HepG2 (cell line): ENCODE results near the gene STIM2. TPM values are rescaled to one million over a fixed set of nuclear protein-coding genes. Genes with fewer than 3 reads are reported as not detected.

Experiments used
- ATAC-seq: fragments of 200-7000 bp; cut with Tn5 transposase; 3 replicates; pipeline ENCODE4 v1.9.1; 2020; ENCODE audit warnings: mild to moderate bottlenecking, moderate library complexity
- BruUV-seq: library from RNA; stranded (reverse); fragments of 400-500 nt; replicated peaks from 2 replicates; lab custom pipeline; 2021; lab: Mats Ljungman, UMichigan
- CTCF ChIA-PET: fragments of 300-600 bp; formaldehyde crosslinking; extraction: SDS; loops from one replicate; lab custom pipeline; 2021; ENCODE audit warnings: low total read pairs, inconsistent platforms, low intra/inter-chr PET ratio; lab: Yijun Ruan, JAX
- POLR2A ChIA-PET: fragments of 350-600 bp; sonication (Branson Sonifier 250); formaldehyde crosslinking; loops from one replicate; lab custom pipeline; 2020; ENCODE audit warnings: antibody characterized with exemption, inconsistent platforms; lab: Yijun Ruan, JAX
- DNase-seq: peaks from one replicate; pipeline ENCODE4 v3.0.0-alpha.2; 2015; ENCODE audit warnings: low spot score
- FAIRE-seq: peaks from 3 replicates; lab custom pipeline; 2011; peaks lifted over from hg19 to GRCh38; lab: Jason Lieb, UNC
- H2AFZ ChIP-seq: one replicate; pipeline ENCODE4 v1.6.1; 2011; ENCODE audit warnings: low read length, inconsistent platforms
- H3K27ac ChIP-seq: fragments of 300-600 bp; 3 replicates; pipeline ENCODE4 v1.8.0; 2011; ENCODE audit warnings: mixed run types, mild to moderate bottlenecking, mixed read lengths, low read length, inconsistent platforms; ENCODE audit not compliant: insufficient read depth; ENCODE audit errors: extremely low read length
- H3K27me3 ChIP-seq, 2 experiments: fragments of 200-600 bp in 1 of 2; 2 replicates in 1 of 2; 3 replicates in 1 of 2; pipeline versions ENCODE4 v1.6.0 to v1.8.0; 2011; ENCODE audit warnings: low read length in 2 of 2, mild to moderate bottlenecking in 2 of 2, moderate library complexity in 2 of 2, inconsistent platforms in 1 of 2; ENCODE audit not compliant: insufficient read depth in 2 of 2, control insufficient read depth in 1 of 2
- H3K36me3 ChIP-seq, 2 experiments: fragments of 200-600 bp in 1 of 2; replicated peaks in 1 of 2; 2 replicates in 1 of 2; 3 replicates in 1 of 2; pipeline versions ENCODE4 v1.5.1 to v1.8.0; 2011; ENCODE audit warnings: low read length in 2 of 2, inconsistent platforms in 1 of 2; ENCODE audit not compliant: insufficient read depth in 2 of 2, control insufficient read depth in 1 of 2
- H3K4me1 ChIP-seq: 2 replicates; pipeline ENCODE4 v1.5.1; 2012; ENCODE audit warnings: low read length, inconsistent platforms; ENCODE audit not compliant: insufficient read depth
- H3K4me2 ChIP-seq: 2 replicates; pipeline ENCODE4 v1.6.0; 2011; ENCODE audit warnings: low read depth, low read length, inconsistent platforms
- H3K4me3 ChIP-seq, 3 experiments: fragments of 200-600 bp in 1 of 3; sonication (generic), shearing (Covaris generic) in 1 of 3; replicated peaks in 1 of 3; 2 replicates each; pipeline ENCODE4 v1.5.1; 2011 to 2016; ENCODE audit warnings: low read length in 3 of 3, inconsistent platforms in 2 of 3, low read depth in 2 of 3, mild to moderate bottlenecking in 2 of 3, control low read depth in 1 of 3, mixed read lengths in 1 of 3; ENCODE audit not compliant: insufficient read depth in 1 of 3
- H3K79me2 ChIP-seq: one replicate; pipeline ENCODE4 v1.6.1; 2011; ENCODE audit warnings: low read length, inconsistent platforms; ENCODE audit not compliant: insufficient read depth
- H3K9ac ChIP-seq: 2 replicates; pipeline ENCODE4 v1.6.0; 2011; ENCODE audit warnings: mild to moderate bottlenecking, low read depth, low read length, inconsistent platforms; ENCODE audit not compliant: insufficient read depth
- H3K9me3 ChIP-seq: 2 replicates; pipeline ENCODE4 v1.5.1; 2012; ENCODE audit warnings: mild to moderate bottlenecking, low read length
- H4K20me1 ChIP-seq: 2 replicates; pipeline ENCODE4 v1.6.0; 2011; ENCODE audit warnings: inconsistent platforms, mild to moderate bottlenecking, low read length, moderate library complexity; ENCODE audit not compliant: insufficient read depth
- ATAD3A ChIP-seq: sonication (generic); formaldehyde crosslinking; IDR thresholded peaks from 2 replicates; pipeline ENCODE4 v1.4.0; 2020; ENCODE audit warnings: missing genetic modification reagents
- ATF7-NPFF ChIP-seq: sonication (generic); formaldehyde crosslinking; IDR thresholded peaks from 2 replicates; pipeline ENCODE4 v1.8.1; 2023; ENCODE audit warnings: mild to moderate bottlenecking, low read depth, missing genetic modification reagents, moderate library complexity
- FOXK1 ChIP-seq: sonication (generic); formaldehyde crosslinking; IDR thresholded peaks from 2 replicates; pipeline ENCODE4 v1.4.0; 2020; ENCODE audit warnings: low read depth, missing genetic modification reagents, borderline replicate concordance
- HNRNPL ChIP-seq: fragments of 200-400 bp; formaldehyde crosslinking; IDR thresholded peaks from 2 replicates; pipeline ENCODE4 v1.6.1; 2017; ENCODE audit warnings: mild to moderate bottlenecking, low read depth, low read length
- MBD4 ChIP-seq: IDR thresholded peaks from 2 replicates; pipeline ENCODE4 v1.6.1; 2012; ENCODE audit warnings: low read length, inconsistent platforms, borderline replicate concordance
- SOX13 ChIP-seq, 3 experiments: fragments of 450-650 bp in 1 of 3; sonication (generic) in 1 of 3; formaldehyde crosslinking in 1 of 3; IDR thresholded peaks in 2 of 3; conservative IDR thresholded peaks in 1 of 3; 2 replicates each; pipeline versions ENCODE4 v1.5.0 to v1.6.1; 2016 to 2020; ENCODE audit warnings: antibody characterized with exemption in 1 of 3, mild to moderate bottlenecking in 1 of 3, missing compliant biosample characterization in 1 of 3, missing genetic modification reagents in 1 of 3, moderate library complexity in 1 of 3
- ZBTB7A ChIP-seq: sonication (generic); formaldehyde crosslinking; IDR thresholded peaks from 2 replicates; pipeline ENCODE4 v1.8.0; 2022; ENCODE audit warnings: mild to moderate bottlenecking, missing genetic modification reagents
- ZFP36L2 ChIP-seq: sonication (generic); formaldehyde crosslinking; IDR thresholded peaks from 2 replicates; pipeline ENCODE4 v1.4.0; 2020; ENCODE audit warnings: missing genetic modification reagents
- ZFY ChIP-seq: sonication (generic); formaldehyde crosslinking; IDR thresholded peaks from 2 replicates; pipeline ENCODE4 v1.4.0; 2020; ENCODE audit warnings: missing genetic modification reagents
- ZKSCAN1 ChIP-seq: fragments of 150-350 bp; IDR thresholded peaks from 2 replicates; pipeline ENCODE4 v1.6.1; 2014; ENCODE audit warnings: low read length
- ZNF337 ChIP-seq: sonication (generic); formaldehyde crosslinking; IDR thresholded peaks from 2 replicates; pipeline ENCODE4 v1.5.1; 2020; ENCODE audit warnings: missing genetic modification reagents, low read depth, mild to moderate bottlenecking, borderline replicate concordance
- ZNF343 ChIP-seq: sonication (generic); formaldehyde crosslinking; IDR thresholded peaks from 2 replicates; pipeline ENCODE4 v1.4.0; 2020; ENCODE audit warnings: mild to moderate bottlenecking, missing genetic modification reagents
- ZNF460 ChIP-seq: sonication (generic); formaldehyde crosslinking; IDR thresholded peaks from 2 replicates; pipeline ENCODE4 v1.5.1; 2020; ENCODE audit warnings: missing genetic modification reagents, mild to moderate bottlenecking, borderline replicate concordance
- ZNF775 ChIP-seq: sonication (generic); formaldehyde crosslinking; IDR thresholded peaks from 2 replicates; pipeline ENCODE4 v1.4.0; 2020; ENCODE audit warnings: missing genetic modification reagents, mild to moderate bottlenecking, moderate library complexity, borderline replicate concordance
- ZSCAN22 ChIP-seq: sonication (generic); formaldehyde crosslinking; IDR thresholded peaks from 2 replicates; pipeline ENCODE4 v1.4.0; 2020; ENCODE audit warnings: mild to moderate bottlenecking, missing genetic modification reagents
- ZSCAN30 ChIP-seq: sonication (generic); formaldehyde crosslinking; IDR thresholded peaks from 2 replicates; pipeline ENCODE4 v1.5.0; 2020; ENCODE audit warnings: mild to moderate bottlenecking, missing genetic modification reagents
- WGBS: methylation state at CpG from one replicate; pipeline ENCODE4 v1.1.6; 2017; ENCODE audit warnings: low lambda C conversion rate; 5-methylcytosine and 5-hydroxymethylcytosine counted together
- in situ Hi-C: cut with HindIII; loops from 2 replicates; pipeline ENCODE4 v1.10.0; 2017; ENCODE audit warnings: low pct_unique_long_range_greater_than_20kb; ENCODE audit not compliant: extremely low pct_ligation_motif_present
- intact Hi-C: fragments of 100-400 bp; cut with micrococcal nuclease; formaldehyde crosslinking; loops from one replicate; pipeline ENCODE4 v1.10.0; 2022; ENCODE audit not compliant: unreplicated experiment
- polyA plus RNA-seq, 8 experiments: library from polyadenylated mRNA; depleted of rRNA in 3 of 8; stranded (reverse) in 7 of 8; unstranded in 1 of 8; fragments of >200 nt; fragmentation: Illumina TruSeq in 4 of 8; extraction: Trizol in 4 of 8; gene quantifications; 2 replicates each; pipeline versions ENCODE4 v1.2.1 to v1.2.3, GENCODE V29; 2011 to 2016; ENCODE audit warnings: low read depth in 4 of 8, missing spikeins in 1 of 8, mixed read lengths in 1 of 8; ENCODE audit not compliant: insufficient read depth in 1 of 8
- total RNA-seq, 5 experiments: library from RNA; depleted of rRNA; stranded (reverse); fragments of >200 nt; fragmentation: Illumina TruSeq; extraction: Trizol; gene quantifications; 2 replicates each; pipeline ENCODE4 v1.2.3, GENCODE V29; 2016; ENCODE audit warnings: low read depth in 1 of 5
- TF ChIP-seq, protein P1 (sequence below), 2 experiments: IDR thresholded peaks; 2 replicates each; pipeline ENCODE4 v1.6.1; 2011 to 2012; ENCODE audit warnings: low read length in 2 of 2, borderline replicate concordance in 1 of 2, low read depth in 1 of 2, mild to moderate bottlenecking in 1 of 2, moderate library complexity in 1 of 2
- TF ChIP-seq, protein P2 (sequence below): sonication (generic); formaldehyde crosslinking; IDR thresholded peaks from 2 replicates; pipeline ENCODE4 v1.5.1; 2020; ENCODE audit warnings: missing genetic modification reagents, mild to moderate bottlenecking, borderline replicate concordance

Gene STIM2
- total and polyA plus RNA-seq, 2 of the 13 experiments (the other 11 are each of a cell fraction or from before 2014, with no cell fraction given) = 19.3 to 19.4 TPM

DNA sequence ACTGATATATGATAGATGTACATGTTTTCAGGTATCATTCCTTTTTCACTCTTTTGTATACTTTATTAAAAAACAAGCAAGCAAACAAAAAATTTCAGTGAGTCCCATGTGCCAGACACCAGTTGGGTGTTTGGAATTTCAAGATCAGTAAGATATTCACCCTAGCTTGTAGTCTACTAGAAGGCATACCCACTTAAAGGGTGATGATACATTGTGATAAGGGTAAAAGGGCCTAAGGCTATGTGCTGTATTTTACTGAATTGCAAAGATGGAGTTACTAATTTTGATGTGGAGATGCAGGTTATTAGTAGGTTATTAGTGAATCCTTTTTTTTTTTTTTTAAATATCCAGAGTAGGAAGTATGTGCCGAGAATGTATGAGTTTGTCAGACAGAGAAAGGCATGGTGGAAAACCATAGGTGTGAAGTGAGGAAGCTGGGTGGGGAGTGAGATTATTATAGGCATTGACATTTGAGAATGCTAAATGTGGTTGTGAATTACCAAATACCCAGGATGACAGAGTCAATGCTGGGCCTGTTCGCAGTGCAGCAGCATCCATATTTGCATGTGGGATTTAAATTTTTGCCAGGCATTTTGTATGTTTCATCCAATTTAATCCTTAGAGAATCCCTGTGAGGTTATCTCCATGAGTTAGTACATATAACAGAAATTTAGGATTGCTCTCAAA lies 10.1 kb downstream of the STIM2 start:
- in situ Hi-C loops (no loop called here), intact Hi-C loops (no loop called here)
- POLR2A ChIA-PET = no interaction called here
- ATAC-seq (no peak), DNase-seq (no peak), FAIRE-seq (no peak)
- Histone ChIP-seq H3K79me2 (peaks cover 21% of the 10 kb centered on the region), H3K27me3 (no peaks in the 10 kb centered on the region), H2AFZ (no peak overlapping the region), H4K20me1 (no peaks in the 10 kb centered on the region), H3K4me3 (no peak overlapping the region), H3K36me3 (no peaks in the 10 kb centered on the region; a peak in 1 of 5 replicates), H3K4me1 (no peaks in the 10 kb centered on the region), H3K27ac (no peak overlapping the region), H3K9me3 (no peaks in the 10 kb centered on the region), H3K9ac (no peak overlapping the region), H3K4me2 (no peak overlapping the region)
- CTCF ChIA-PET = no interaction called here
- BruUV-seq = no TSS peak
- 92% methylated on average over 2 of the region's 2 CpGs for WGBS
- TF ChIP-seq ATAD3A (no peak), ZSCAN30 (CRISPR knock-in tag) (no peak), ZNF460 (CRISPR knock-in tag) (no peak), ZKSCAN1 (no peak), SOX13 (IDR thresholded peaks at IDR 0.05) (no peak), SOX13 (CRISPR knock-in tag; conservative IDR thresholded peaks at IDR 0.05 in 1 of 2, IDR thresholded peaks at IDR 0.05 in 1 of 2) (no peak), ZNF337 (CRISPR knock-in tag) (no peak), HNRNPL (no peak), ZFY (CRISPR knock-in tag) (no peak), ZSCAN22 (CRISPR knock-in tag) (no peak), ATF7-NPFF (CRISPR knock-in tag) (no peak), ZNF775 (CRISPR knock-in tag) (no peak), FOXK1 (no peak), ZNF343 (no peak), ZBTB7A (no peak), MBD4 (no peak), ZFP36L2 (CRISPR knock-in tag) (no peak)
- TF ChIP-seq, protein P1, sequence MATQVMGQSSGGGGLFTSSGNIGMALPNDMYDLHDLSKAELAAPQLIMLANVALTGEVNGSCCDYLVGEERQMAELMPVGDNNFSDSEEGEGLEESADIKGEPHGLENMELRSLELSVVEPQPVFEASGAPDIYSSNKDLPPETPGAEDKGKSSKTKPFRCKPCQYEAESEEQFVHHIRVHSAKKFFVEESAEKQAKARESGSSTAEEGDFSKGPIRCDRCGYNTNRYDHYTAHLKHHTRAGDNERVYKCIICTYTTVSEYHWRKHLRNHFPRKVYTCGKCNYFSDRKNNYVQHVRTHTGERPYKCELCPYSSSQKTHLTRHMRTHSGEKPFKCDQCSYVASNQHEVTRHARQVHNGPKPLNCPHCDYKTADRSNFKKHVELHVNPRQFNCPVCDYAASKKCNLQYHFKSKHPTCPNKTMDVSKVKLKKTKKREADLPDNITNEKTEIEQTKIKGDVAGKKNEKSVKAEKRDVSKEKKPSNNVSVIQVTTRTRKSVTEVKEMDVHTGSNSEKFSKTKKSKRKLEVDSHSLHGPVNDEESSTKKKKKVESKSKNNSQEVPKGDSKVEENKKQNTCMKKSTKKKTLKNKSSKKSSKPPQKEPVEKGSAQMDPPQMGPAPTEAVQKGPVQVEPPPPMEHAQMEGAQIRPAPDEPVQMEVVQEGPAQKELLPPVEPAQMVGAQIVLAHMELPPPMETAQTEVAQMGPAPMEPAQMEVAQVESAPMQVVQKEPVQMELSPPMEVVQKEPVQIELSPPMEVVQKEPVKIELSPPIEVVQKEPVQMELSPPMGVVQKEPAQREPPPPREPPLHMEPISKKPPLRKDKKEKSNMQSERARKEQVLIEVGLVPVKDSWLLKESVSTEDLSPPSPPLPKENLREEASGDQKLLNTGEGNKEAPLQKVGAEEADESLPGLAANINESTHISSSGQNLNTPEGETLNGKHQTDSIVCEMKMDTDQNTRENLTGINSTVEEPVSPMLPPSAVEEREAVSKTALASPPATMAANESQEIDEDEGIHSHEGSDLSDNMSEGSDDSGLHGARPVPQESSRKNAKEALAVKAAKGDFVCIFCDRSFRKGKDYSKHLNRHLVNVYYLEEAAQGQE (IDR thresholded peaks at IDR 0.05; ENCODE audit: borderline replicate concordance in 1 of 2, low read depth in 1 of 2, low read length in 2 of 2) = no peak
- TF ChIP-seq, protein P2, sequence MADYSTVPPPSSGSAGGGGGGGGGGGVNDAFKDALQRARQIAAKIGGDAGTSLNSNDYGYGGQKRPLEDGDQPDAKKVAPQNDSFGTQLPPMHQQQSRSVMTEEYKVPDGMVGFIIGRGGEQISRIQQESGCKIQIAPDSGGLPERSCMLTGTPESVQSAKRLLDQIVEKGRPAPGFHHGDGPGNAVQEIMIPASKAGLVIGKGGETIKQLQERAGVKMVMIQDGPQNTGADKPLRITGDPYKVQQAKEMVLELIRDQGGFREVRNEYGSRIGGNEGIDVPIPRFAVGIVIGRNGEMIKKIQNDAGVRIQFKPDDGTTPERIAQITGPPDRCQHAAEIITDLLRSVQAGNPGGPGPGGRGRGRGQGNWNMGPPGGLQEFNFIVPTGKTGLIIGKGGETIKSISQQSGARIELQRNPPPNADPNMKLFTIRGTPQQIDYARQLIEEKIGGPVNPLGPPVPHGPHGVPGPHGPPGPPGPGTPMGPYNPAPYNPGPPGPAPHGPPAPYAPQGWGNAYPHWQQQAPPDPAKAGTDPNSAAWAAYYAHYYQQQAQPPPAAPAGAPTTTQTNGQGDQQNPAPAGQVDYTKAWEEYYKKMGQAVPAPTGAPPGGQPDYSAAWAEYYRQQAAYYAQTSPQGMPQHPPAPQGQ (CRISPR knock-in tag) = no peak
